GM18502 (cell line): ENCODE data around the gene CUEDC1.
"Not testable (repeated sequence)": the region's sequence is repeated elsewhere in the genome, so short reads cannot be mapped to it uniquely, and the experiment has no call there.

Experiments
- ATAC-seq: cut with Tn5 transposase; IDR thresholded peaks from one replicate; pipeline ENCODE4 v1.9.1; 2021; ENCODE audit warnings: mild to moderate bottlenecking; ENCODE audit not compliant: unreplicated experiment, poor library complexity

Gene CUEDC1

DNA sequence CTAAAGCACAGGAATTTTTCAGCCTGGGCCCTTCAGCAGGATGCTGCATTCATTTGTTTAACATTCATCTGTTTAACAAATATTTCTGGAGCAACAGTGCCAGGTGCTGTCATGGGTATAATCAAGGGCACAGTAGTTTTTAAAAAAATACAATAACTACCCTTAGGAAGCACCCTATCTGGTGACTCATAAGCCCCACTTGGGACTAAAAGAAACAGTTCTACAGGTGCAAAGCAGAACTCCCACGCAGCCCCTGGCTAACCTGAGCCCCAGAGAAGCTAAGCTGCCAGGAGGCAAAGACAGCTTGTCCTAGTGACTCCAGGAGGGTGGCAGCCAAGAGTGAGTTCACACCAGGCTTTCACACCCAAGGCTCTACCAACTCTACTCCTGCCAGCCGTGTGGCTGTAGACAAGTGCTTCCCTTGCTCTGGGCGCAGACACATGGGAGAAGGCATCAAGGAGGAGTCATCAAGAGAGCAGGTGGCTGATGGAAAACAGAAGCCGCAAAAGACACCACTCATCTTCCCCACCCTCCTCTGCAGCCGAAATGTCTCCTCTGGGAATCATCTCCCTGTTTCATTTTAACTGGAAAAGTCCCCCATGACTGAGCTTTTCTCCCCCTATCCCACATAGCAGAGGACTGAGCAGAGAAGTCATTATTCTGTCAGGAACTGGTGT, 14.4 kb downstream of the CUEDC1 start:
- ATAC-seq = no peak

DNA sequence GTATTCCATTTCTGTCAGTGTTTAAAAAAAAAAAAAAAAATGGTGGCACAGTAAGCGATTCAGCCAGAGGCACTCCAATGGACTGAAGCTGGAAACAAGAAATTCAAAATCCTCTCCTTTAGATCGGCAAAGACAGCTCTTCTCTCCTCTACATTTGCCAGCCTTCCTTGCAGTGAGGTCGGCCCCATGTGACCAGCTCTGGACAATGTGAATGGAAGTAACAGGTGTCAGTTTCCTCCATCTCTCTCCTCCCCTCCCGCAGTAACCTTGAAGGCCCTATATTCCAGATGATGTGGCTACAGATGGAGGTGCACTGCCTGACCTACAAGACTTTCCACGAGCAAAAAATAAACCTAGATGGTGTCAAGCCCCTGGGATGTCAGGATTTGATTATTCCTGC, 15.0 kb downstream of the CUEDC1 start:
- no peak for ATAC-seq

DNA sequence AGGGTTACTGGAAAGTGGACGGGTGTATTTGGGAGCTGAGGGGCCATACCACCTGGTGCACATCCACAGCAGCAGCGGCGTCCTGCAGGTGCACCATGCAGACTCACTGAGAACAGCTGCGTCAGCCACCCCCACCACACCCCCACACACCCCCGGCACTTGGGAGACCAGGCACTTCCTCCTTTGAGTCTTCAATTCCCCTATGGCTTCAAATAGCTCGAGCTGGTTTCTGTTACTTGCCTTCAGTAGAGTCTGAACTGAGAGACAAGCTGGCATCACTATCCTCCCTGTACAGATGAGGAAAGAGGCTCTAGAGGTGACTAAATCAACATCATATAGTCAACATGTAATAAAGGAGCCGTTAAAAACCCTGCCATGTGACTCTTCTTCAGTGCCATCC, 15.4 kb downstream of the CUEDC1 start:
- ATAC-seq = peak; percentile 81

DNA sequence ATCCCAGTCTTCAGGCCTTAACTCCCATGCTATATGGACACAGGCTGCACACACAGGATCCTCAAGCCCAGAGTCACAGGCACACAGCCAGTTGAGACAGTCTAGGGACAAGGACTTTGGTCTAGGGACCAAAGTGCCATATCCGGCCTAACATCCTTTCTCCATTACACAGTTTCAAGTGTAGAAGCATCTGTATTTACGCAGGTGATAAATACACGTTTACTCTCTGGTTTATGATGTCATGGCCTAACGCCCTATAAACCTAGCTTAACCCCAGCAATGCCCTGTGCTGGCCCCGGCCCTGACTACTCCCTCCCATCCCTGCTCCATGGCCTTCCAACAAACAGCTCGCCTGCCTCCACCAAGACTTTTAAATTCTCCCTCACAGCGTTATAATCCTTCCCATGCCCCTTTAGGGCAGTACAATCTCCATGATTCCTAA, 17.1 kb downstream of the CUEDC1 start:
- no peak for ATAC-seq

DNA sequence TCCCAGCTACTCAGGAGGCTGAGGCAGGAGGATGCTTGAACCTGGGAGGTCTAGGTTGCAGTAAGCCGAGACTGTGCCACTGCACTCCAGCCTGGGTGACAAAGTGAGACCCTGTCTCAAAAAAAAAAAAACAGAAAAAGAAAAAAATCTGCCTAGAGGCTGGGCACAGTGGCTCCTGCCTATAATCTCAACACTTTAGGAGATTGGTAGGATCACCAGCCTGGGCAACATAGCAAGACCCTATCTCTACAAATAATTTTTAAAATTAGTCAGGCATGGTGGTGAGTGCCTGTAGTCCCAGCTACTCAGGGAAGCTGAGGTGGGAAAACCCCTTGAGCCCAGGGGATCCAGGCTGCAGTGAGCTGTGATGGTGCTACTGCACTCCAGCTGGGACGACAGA, 17.7 kb downstream of the CUEDC1 start:
- ATAC-seq = no peak

DNA sequence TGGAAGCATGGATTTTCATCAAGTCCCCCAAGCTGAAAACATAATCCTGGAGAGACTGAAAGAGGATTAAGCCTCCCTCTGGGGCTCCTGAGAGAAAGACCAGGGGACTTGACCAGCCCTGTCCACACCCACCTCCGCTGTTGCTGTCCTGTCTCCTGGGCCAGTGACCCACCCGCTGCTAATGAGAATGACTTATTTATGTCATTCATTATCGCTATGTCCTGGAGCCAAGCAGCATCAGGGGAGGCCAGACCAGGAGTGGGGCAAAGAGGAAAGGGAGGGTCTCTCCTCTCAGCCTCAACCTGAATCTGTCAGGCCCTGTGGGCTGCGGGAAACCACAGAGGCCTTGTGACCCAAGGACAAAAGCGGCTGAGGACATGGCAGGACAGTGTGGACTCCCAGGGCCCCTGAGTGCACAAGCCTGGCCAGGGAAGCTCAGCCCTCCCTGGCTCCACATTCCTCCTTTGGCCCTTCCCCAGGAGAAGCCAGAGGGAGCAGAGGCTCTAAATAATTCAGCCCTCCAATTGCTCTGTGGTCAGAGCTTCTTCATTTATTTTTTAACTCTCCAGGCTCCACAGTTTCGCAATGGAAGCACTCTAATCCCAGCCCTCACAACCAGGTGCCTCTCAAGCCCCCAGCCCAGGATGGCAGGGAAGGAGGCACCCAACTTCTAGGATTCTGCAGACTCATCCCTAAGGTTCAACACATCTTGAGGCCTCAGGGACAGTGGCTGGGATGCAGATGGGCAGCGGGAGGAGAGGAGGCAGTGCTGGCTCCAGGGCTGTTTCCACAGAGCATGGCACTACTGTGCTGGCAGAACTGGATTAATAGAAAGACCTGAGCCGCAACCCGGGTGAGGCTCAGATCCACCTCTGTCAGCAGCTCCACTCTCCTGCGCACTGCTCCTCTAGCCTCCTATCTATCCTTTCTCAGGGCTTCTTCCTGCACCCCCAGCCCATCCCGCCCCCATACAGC, 19.1 kb downstream of the CUEDC1 start:
- no peak for ATAC-seq

DNA sequence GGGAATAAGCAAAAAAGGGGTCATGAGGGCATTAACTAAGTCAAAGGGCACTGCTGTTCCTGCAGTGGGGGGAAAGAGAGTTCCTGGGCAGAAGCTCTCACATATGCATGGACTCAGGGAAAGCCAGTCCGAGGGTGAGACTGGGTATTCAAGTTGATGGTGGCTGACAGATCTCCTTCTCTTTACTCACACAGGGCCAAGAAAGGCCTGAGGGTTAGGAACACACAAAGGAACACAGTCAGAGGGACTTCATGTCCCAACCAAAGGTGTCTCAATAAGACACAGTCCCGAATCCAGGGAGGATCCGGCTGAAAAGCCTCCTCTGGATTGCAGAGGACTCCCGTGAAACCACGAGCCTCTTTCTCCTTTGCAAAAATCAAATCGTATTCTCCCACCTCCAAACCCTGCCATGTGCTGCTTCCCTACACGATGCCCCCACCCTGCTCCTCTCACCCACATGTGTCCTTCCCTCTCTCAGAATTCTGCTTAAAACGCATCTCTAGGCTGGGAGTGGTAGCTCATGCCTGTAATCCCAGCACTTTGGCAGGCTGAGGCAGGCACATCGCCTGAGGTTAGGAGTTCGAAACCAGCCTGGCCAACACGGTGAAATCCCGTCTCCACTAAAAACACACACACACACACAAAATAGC, 23.6 kb downstream of the CUEDC1 start:
- no peak for ATAC-seq

DNA sequence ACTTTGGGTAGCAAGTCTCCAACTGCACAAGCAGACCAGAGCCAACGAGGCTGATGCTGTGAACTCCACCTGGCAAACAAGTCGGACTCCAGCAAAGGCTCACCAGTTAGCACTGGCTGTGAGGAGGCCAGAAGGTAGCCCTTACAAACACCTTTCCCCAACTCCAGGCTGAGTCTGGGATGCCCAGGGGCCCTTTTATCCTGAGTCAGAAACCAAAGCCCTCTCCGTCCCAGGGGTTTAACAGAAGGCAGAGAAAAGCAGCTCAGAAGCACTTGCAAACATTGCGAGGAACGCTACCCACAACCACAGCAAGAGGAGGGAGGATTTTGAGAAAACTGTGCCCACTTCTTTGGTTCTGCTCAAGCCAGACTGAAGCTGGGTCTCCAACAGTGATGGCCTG, 25.0 kb downstream of the CUEDC1 start:
- ATAC-seq = no peak

DNA sequence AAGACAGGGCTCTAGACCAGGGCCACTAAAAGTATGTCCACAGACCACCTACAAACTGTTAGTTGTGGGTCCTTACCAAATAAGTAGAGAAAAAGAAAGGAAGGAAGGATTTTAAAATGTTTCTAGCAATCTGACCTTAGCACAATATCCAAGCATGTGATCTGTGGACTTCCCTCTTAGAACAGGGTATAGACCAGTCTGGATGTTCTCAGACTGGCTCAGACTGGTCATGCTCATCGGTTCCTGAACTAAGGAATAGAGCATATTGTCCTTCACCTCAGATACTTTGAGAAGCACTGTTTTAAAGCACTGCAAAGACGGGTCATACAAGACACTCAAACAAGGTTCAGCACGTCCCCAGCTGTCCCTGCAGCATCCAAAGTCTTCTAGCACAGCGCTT, 25.8 kb downstream of the CUEDC1 start:
- ATAC-seq = no peak

DNA sequence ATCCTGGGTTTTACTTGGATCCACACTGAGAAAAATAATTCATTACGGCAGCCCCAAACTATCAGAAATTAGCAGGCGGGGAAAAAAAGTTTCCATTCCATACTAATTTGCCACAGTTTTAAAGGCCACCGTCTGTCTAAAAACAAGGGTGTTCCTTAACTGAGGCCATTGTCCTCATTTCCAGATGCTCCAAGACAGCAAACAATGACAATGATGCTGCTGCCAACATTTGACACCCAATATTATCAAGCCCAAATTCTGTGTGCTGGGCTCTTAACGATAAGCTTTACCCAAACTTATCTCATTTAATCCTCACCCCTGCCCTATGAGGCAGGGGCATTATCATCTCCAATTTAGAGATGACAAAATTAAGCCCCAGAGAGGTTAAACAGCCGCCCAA, 26.3 kb downstream of the CUEDC1 start:
- ATAC-seq = no peak

DNA sequence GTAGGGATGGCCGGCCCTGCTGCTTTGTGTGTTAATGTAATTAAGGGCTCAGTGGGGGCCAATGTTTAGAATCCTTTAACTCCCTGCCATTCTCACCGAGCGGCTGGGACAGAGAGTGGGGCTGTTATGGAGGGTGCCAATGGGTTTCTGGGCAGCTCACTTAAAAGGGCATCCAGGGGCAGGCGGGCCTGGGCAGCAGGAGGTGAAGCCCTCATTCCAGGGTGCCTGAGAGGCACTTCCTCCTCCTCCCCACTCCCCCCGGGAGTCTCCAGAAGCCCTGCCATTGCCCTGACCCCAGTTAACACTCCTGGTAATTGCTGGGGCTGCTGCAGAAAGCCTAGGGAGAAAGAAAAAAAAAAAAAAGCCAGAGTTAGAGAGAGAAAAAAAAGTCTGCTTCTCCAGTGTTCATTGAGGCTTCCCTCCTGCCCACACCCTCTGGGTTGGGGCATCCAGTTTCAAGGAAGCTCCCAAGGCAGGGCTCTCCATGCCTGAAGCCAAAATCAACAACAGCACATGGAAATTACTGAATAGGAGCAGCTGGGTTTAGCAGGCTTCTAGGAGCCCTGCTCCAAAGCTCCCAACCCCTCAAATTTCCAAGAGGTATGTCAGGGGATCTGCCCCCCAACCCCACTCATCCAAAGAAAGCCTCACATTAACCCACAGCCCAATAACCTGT, 28.0 kb downstream of the CUEDC1 start:
- no peak for ATAC-seq

DNA sequence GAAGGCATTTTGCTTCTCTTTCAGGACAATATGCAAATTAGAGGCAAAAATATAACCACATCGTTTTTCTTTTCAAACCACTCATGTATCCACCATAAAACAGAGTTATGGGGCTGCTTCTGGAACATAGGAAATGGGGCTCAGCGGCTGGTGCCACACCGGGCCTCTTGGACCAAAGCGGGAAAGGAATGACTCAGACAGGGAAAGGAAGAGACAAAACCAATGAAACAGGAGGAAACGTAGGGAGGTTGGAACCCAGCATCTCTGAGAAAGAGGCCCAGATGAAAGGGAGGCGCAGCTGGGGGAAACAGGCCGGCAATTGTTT, 28.5 kb downstream of the CUEDC1 start:
- no peak for ATAC-seq

DNA sequence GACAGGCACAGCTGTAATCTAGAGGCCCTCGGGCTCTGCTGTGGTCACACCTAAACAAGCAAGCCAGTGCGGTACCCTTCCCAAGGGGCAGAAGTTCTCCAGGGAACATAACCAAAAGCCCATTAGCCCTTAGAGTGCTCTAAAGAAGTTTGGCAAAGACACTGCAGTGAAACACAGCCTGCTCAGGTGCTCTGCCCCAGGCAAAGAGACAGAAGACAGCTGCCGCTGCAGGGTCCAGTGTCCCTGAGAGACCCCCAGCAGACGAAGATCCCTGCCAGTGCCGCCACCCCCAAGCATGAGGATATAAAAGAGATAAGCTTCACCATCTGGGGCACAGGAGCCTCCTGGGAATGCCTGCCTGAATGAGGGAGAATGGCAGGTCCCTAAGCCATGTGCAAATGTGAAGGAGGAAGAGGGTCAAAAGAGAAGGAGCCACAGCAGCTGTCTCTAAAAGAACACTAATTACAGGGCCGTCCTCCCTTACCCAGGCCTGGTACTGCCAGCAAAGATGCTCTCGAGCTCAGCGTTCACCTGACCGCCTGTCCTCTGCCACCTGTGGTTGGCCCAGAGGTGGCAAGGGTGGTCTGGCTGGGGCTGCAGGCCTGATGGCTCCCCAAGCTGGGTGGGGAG, 29.7 kb downstream of the CUEDC1 start:
- ATAC-seq = no peak

DNA sequence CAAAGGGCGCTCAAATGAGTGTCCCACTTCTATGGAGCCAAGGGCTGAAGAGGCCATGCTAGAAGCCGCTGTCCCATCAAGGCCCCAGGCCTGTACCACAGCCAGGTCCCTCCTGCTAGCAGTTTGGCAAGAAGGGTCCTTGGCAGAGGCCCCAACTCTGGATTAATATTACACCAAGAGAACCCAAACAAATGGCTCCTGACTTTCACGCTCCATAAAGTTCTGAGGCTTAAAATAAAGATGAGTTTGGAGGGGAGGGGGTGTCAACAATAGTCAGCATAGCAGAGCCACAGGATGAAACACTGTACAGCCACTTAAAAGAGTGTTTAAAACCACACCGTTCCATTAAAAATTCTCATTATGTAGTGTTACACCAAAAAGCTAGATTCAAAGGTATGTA, 30.5 kb downstream of the CUEDC1 start:
- ATAC-seq = no peak

DNA sequence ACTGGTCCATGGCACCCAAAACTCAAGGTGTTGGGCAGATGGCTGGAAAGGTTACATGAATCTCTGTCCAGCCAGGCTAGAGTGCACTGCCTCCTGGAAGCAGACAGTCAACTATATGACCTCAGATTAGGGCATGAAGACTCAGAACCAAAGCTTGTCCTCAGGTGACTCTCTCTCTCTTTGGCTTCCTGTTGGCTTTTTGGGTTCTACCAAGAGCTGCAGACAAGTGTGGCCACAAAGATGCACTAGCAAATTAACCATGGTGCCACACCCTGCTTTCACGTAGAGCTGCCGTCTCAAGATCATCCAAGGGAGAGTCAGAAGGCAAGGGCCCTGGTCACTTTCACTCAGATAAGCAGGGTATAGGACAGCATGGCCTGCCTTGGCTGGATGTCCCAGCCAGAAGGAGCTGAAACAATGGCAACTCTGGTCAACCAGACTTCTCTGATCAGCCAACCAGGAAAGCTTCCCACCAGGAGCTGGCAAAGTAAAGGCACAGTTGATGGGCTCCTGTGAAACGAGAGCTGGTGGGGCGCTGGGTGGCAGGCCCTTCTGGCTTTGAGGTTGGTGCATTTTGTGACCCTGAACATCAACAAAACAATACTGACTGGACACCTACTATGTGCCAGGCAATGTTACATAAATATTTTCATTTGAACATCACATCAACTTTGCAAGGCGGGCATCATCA, 31.9 kb downstream of the CUEDC1 start:
- no peak for ATAC-seq

DNA sequence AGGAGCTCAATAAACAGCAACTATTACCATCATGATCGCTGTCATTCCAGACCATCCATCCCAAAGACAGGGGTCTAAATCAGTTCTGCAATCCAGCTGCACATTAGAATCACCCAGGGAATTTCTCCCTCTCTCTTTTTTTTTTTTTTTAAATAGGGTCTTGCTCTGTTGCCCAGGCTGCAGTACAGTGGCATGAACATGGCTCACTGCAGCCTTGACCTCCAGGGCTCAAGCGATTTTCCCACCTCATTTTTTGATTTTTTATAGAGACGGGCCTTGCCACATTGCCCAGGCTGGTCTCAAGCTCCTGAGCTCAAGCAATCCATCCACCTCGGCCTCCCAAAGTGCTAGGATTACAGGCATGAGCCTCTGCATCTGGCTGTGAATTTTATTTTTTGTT, 32.5 kb downstream of the CUEDC1 start:
- not testable (repeated sequence) for ATAC-seq

DNA sequence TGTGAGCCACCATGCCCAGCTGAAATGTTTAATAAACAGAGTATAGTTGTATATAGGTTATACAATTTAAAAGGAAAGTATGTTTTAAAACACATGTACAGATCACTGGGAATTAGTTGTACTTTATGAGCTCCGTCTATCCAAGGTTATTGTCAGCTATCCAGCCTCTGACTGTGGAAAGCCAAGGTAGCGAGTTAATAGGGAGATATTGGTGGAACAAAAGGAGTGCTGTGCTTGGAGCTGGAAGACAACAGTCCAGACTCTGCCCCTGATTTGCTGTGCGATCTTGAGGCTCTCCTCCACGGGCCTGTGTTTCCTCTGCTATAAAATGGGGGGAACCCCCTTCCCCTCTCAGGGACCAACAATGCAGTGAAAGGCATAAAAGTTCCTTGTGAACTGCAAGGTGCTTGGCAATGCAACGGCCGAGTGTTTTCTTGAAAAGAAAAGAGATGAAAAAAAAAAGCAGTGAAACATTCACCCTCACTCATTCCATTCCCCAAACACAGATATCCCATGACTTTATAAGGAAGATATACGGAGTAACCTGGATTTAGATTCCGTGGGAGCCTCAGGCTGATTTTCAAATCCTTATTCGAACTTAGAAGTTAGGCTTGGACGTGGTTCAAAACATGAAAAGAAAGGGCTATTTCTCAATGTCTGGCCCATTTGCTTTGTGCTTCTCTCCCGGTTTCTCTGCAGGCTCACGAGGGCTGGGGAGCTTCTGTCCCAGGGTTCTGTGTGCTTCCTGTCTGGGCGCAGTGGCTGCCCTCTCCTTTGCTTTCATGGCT, 34.1 kb downstream of the CUEDC1 start:
- no peak for ATAC-seq

DNA sequence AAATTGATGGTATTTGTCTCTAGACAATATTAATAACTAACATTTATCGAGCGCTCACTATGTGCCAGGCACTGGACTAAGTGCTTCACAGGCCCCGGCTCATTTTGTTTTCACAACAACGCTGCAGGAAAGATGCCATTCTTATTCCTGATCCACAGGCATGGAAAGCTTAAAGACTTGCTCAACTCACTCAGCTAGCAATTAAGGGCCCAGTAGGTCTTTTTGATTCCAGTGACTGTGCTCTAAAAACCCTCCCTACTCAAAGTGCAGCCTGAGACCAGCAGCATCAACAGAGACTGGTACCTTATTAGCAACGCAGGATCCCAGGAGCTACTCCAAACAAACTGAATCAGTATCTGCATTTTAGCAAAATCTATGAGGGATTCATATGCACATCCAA, 35.3 kb downstream of the CUEDC1 start:
- no peak for ATAC-seq
